DOHH2 (cell line): Measurements from ENCODE around the gene AGPAT1.

Experiments used
- H3F3A ChIP-seq: fragments of 200-600 bp; sonication (generic), shearing (Covaris generic); 2 replicates; pipeline ENCODE4 v1.6.0; 2016; ENCODE audit warnings: antibody characterized with exemption, mild to moderate bottlenecking; ENCODE audit not compliant: control insufficient read depth, insufficient read depth
- H3K27ac ChIP-seq: fragments of 200-600 bp; sonication (generic); 2 replicates; pipeline ENCODE4 v1.5.1; 2014; ENCODE audit warnings: low read depth, mild to moderate bottlenecking, low read length, moderate library complexity
- H3K27me3 ChIP-seq: fragments of 200-600 bp; sonication (generic); 2 replicates; pipeline ENCODE4 v1.6.1; 2014; ENCODE audit warnings: mild to moderate bottlenecking, low read length, mixed read lengths; ENCODE audit not compliant: control insufficient read depth
- H3K36me3 ChIP-seq: fragments of 200-600 bp; sonication (generic); 2 replicates; pipeline ENCODE4 v1.6.1; 2014; ENCODE audit warnings: mild to moderate bottlenecking, low read length, moderate library complexity, mixed read lengths; ENCODE audit not compliant: control insufficient read depth
- H3K4me1 ChIP-seq: fragments of 200-600 bp; sonication (generic); 2 replicates; pipeline ENCODE4 v1.6.1; 2014; ENCODE audit warnings: mild to moderate bottlenecking, low read length, mixed read lengths; ENCODE audit not compliant: control insufficient read depth
- H3K4me2 ChIP-seq: fragments of 200-600 bp; sonication (generic); 2 replicates; pipeline ENCODE4 v1.6.0; 2014; ENCODE audit warnings: mild to moderate bottlenecking, low read length, moderate library complexity
- H3K4me3 ChIP-seq: fragments of 200-600 bp; sonication (generic); 2 replicates; pipeline ENCODE4 v1.5.1; 2014; ENCODE audit warnings: mild to moderate bottlenecking, low read length, mixed read lengths
- H3K79me2 ChIP-seq: fragments of 200-600 bp; sonication (generic); 2 replicates; pipeline ENCODE4 v1.6.1; 2014; ENCODE audit warnings: mild to moderate bottlenecking, low read length, mixed read lengths; ENCODE audit not compliant: control insufficient read depth
- H3K9me2 ChIP-seq: fragments of 200-600 bp; sonication (generic); replicated peaks from 2 replicates; pipeline ENCODE4 v1.6.1; 2014; ENCODE audit warnings: mild to moderate bottlenecking, low read length, mixed read lengths; ENCODE audit not compliant: control insufficient read depth
- H3K9me3 ChIP-seq: fragments of 200-600 bp; sonication (generic); 2 replicates; pipeline ENCODE4 v1.6.1; 2014; ENCODE audit warnings: antibody characterized with exemption, low read length, mixed read lengths; ENCODE audit not compliant: control insufficient read depth, insufficient read depth
- H4K20me1 ChIP-seq: fragments of 200-600 bp; sonication (generic); 2 replicates; pipeline ENCODE4 v1.6.0; 2014; ENCODE audit warnings: low read depth, mild to moderate bottlenecking, antibody characterized with exemption, low read length, moderate library complexity; ENCODE audit not compliant: control insufficient read depth, insufficient read depth
- EZH2phosphoT487 ChIP-seq: fragments of 200-600 bp; sonication (generic); IDR thresholded peaks from 2 replicates; pipeline ENCODE4 v1.6.1; 2017; ENCODE audit warnings: borderline replicate concordance, mild to moderate bottlenecking, antibody characterized with exemption, low read length, moderate library complexity, mixed read lengths
- TF ChIP-seq, protein P1 (sequence below): fragments of 200-600 bp; sonication (generic); IDR thresholded peaks from one replicate; pipeline ENCODE4 v1.5.1; 2014; ENCODE audit warnings: antibody characterized with exemption, mild to moderate bottlenecking, low read depth, low read length; ENCODE audit not compliant: poor library complexity, severe bottlenecking

The AGPAT1 gene

DNA sequence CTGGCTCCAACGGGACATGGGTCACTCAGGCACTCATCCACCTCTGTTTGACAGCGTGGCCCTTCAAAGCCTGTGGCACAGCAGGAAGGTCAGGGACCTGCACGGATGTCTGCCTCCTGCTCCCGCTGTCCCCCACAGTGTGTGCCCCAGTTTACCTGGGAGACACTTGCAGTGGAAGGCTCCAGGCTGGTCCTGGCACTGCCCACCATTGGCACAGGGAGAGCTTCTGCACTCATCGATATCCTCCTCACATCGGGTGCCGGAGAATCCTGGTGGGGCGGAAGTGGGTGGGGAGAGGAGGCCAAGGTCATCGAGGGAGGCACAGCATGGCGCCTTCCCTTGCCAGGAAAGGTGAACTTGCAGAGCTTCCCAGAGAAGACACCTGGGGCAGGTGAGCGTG, 41.1 kb upstream of the AGPAT1 start:
- no peaks in the 10 kb centered on the region for H3K9me3 ChIP-seq
- TF ChIP-seq, protein P1, sequence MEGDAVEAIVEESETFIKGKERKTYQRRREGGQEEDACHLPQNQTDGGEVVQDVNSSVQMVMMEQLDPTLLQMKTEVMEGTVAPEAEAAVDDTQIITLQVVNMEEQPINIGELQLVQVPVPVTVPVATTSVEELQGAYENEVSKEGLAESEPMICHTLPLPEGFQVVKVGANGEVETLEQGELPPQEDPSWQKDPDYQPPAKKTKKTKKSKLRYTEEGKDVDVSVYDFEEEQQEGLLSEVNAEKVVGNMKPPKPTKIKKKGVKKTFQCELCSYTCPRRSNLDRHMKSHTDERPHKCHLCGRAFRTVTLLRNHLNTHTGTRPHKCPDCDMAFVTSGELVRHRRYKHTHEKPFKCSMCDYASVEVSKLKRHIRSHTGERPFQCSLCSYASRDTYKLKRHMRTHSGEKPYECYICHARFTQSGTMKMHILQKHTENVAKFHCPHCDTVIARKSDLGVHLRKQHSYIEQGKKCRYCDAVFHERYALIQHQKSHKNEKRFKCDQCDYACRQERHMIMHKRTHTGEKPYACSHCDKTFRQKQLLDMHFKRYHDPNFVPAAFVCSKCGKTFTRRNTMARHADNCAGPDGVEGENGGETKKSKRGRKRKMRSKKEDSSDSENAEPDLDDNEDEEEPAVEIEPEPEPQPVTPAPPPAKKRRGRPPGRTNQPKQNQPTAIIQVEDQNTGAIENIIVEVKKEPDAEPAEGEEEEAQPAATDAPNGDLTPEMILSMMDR, result no peak
- TF ChIP-seq EZH2phosphoT487, result no peak
- no peaks in the 10 kb centered on the region for H3K9me2 ChIP-seq
- no peaks in the 10 kb centered on the region for H3K27me3 ChIP-seq
- no peaks in the 10 kb centered on the region for H4K20me1 ChIP-seq
- peaks cover 12% of the 10 kb centered on the region for H3K4me1 ChIP-seq
- H3K4me3 ChIP-seq, result no peak overlapping the region
- H3K27ac ChIP-seq, result no peak overlapping the region
- no peak overlapping the region for H3K4me2 ChIP-seq
- no peaks in the 10 kb centered on the region for H3K36me3 ChIP-seq
- no peaks in the 10 kb centered on the region for H3F3A ChIP-seq
- no peaks in the 10 kb centered on the region for H3K79me2 ChIP-seq

DNA sequence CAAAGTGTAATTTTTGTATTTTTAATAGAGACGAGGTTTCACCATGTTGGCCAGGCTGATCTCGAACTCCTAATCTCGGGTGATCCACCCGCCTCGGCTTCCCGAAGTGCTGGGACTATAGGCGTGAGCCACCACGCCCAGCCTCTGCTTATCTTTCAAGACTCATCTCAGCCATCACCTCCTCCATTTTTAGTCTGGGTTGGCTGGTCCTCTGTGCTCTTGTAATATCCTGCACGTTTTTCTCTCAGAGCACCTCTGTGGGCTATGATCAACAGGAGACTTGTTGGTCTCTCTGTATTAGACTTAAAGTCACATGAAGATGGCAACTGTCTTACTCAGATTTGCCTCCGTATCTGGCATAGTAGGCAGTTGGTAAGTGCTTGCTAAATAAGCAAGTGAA, 40.4 kb upstream of the AGPAT1 start:
- Histone ChIP-seq H3K27me3 (no peaks in the 10 kb centered on the region), H3K27ac (no peak overlapping the region), H3K79me2 (no peaks in the 10 kb centered on the region), H3F3A (no peaks in the 10 kb centered on the region), H3K4me2 (no peak overlapping the region), H3K4me1 (peaks cover 6% of the 10 kb centered on the region), H4K20me1 (no peaks in the 10 kb centered on the region), H3K9me2 (no peaks in the 10 kb centered on the region), H3K9me3 (no peaks in the 10 kb centered on the region), H3K36me3 (no peaks in the 10 kb centered on the region), H3K4me3 (no peak overlapping the region)
- no peak for TF ChIP-seq EZH2phosphoT487
- TF ChIP-seq, protein P1, result no peak

DNA sequence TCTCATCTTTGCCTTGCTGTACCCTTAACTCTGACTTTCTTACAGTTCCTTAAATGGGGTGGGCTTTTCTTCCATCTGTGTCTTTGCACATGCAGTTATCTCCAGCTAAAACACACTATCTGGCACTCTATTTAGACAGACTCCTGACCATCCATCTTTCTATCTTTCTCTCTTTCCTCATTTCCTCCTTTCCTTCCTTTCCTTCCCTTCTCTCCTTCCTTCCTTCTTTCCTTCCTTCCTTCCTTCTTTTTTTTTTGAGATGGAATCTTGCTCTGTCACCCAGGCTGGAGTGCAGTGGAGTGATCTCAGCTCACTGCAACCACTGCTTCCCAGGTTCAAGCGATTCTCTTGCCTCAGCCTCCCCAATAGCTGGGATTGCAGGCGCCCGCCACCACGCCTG, 39.7 kb upstream of the AGPAT1 start:
- Histone ChIP-seq H3K79me2 (no peaks in the 10 kb centered on the region), H3K9me2 (no peaks in the 10 kb centered on the region), H3K27me3 (no peaks in the 10 kb centered on the region), H3K4me1 (peaks cover 6% of the 10 kb centered on the region), H3K36me3 (no peaks in the 10 kb centered on the region), H3K27ac (no peak overlapping the region), H3K4me3 (no peak overlapping the region), H3K4me2 (no peak overlapping the region), H3K9me3 (no peaks in the 10 kb centered on the region), H4K20me1 (no peaks in the 10 kb centered on the region), H3F3A (no peaks in the 10 kb centered on the region)
- no peak for TF ChIP-seq EZH2phosphoT487

DNA sequence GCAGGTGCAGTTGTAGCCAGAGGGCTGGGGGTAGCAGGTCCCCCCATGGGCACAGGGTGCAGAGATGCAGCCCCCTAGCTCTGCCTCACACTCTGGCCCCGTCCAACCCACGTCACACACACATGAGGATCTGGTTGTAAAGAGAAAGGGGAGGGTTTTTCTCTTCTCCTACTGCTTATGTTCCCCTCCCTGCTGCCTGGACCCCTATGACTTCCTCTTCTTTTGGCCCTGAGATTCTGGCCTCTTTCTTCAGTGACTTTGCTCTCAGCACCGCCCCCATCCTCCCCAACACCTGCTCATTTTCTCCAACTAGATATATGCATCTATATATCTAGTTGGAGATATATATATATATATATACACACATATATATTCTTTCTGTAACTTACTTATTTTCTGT, 38.2 kb upstream of the AGPAT1 start:
- no peaks in the 10 kb centered on the region for H4K20me1 ChIP-seq
- no peak overlapping the region for H3K4me2 ChIP-seq
- H3F3A ChIP-seq, result no peaks in the 10 kb centered on the region
- H3K79me2 ChIP-seq, result no peaks in the 10 kb centered on the region
- H3K27me3 ChIP-seq, result no peaks in the 10 kb centered on the region
- no peak overlapping the region for H3K4me3 ChIP-seq
- no peaks in the 10 kb centered on the region for H3K36me3 ChIP-seq
- H3K27ac ChIP-seq, result no peak overlapping the region
- no peaks in the 10 kb centered on the region for H3K9me2 ChIP-seq
- no peak for TF ChIP-seq EZH2phosphoT487
- TF ChIP-seq, protein P1, result no peak
- no peaks in the 10 kb centered on the region for H3K9me3 ChIP-seq
- H3K4me1 ChIP-seq, result peaks cover 6% of the 10 kb centered on the region
